Cortex of kidney (tissue), 1 donor: Measurements from ENCODE around the gene RBBP7.
"Not testable (repeated sequence)": the region's sequence is repeated elsewhere in the genome, so short reads cannot be mapped to it uniquely, and the experiment has no call there.

Experiments
- DNase-seq: peaks from one replicate; lab custom pipeline; 2025; lab: John Stamatoyannopoulos, UW

Gene RBBP7

GRCh38 chrX:16862829-16863228, 7.3 kb downstream of the RBBP7 start:
- DNase-seq: no peak

- DNase-seq: no peak
Measured at GRCh38 chrX:16856744-16857143, 13.4 kb downstream of the RBBP7 start.

GRCh38 chrX:16856076-16856404, 14.1 kb downstream of the RBBP7 start:
- DNase-seq: not testable (repeated sequence)

- DNase-seq: no peak
Measured at GRCh38 chrX:16855363-16856075, 14.6 kb downstream of the RBBP7 start.

GRCh38 chrX:16853537-16853936, 16.6 kb downstream of the RBBP7 start:
- DNase-seq: no peak

GRCh38 chrX:16852617-16853179, 17.5 kb downstream of the RBBP7 start:
- no peak for DNase-seq

GRCh38 chrX:16851827-16852226, 18.3 kb downstream of the RBBP7 start:
- no peak for DNase-seq

GRCh38 chrX:16851421-16851820, 18.7 kb downstream of the RBBP7 start:
- DNase-seq: no peak

- no peak for DNase-seq
Measured at GRCh38 chrX:16848541-16848940, 21.6 kb downstream of the RBBP7 start.

GRCh38 chrX:16845686-16846085, 24.5 kb downstream of the RBBP7 start:
- DNase-seq: no peak

GRCh38 chrX:16843208-16843909, 26.8 kb downstream of the RBBP7 start:
- DNase-seq: no peak

GRCh38 chrX:16842684-16843083, 27.5 kb downstream of the RBBP7 start:
- no peak for DNase-seq

- no peak for DNase-seq
Measured at GRCh38 chrX:16839852-16840460, 30.2 kb downstream of the RBBP7 start.

- no peak for DNase-seq
Measured at GRCh38 chrX:16839219-16839851, 30.8 kb downstream of the RBBP7 start.

- no peak for DNase-seq
Measured at GRCh38 chrX:16838202-16839066, 31.7 kb downstream of the RBBP7 start.

- DNase-seq: no peak
Measured at GRCh38 chrX:16836371-16836770, 33.8 kb downstream of the RBBP7 start.

- no peak for DNase-seq
Measured at GRCh38 chrX:16834806-16835205, 35.4 kb downstream of the RBBP7 start.

GRCh38 chrX:16832301-16832700, 37.9 kb downstream of the RBBP7 start:
- DNase-seq: no peak

- no peak for DNase-seq
Measured at GRCh38 chrX:16828124-16828908, 41.8 kb downstream of the RBBP7 start.

GRCh38 chrX:16827225-16827624, 42.9 kb downstream of the RBBP7 start:
- no peak for DNase-seq

GRCh38 chrX:16826207-16826606, 44.0 kb downstream of the RBBP7 start:
- DNase-seq: no peak
